Right cardiac atrium (tissue), 5 donors: Measurements from ENCODE around the gene DNAI1. TPM values are rescaled to one million over a fixed set of nuclear protein-coding genes. Genes with fewer than 3 reads are reported as not detected.
A peak's percentile ranks its signal among the peaks of the same experiment; 100 is the strongest.

Source experiments
- ATAC-seq, 2 donors: fragments of 200-7000 bp; cut with Tn5 transposase; one replicate each; pipeline versions ENCODE4 v1.8.0 to v1.9.1; 2020; ENCODE audit warnings: moderate library complexity in 2 of 2, mild to moderate bottlenecking in 1 of 2
- DNase-seq, 3 donors: peaks; one replicate each; pipeline ENCODE4 v3.0.0-alpha.2; 2020
- H3K27ac ChIP-seq: one replicate; pipeline ENCODE4 v1.5.1; 2013; ENCODE audit warnings: mild to moderate bottlenecking, low read length, control low read depth, moderate library complexity
- H3K27me3 ChIP-seq: one replicate; pipeline ENCODE4 v1.6.1; 2013; ENCODE audit not compliant: control insufficient read depth, insufficient read depth
- H3K4me1 ChIP-seq: one replicate; pipeline ENCODE4 v1.6.1; 2013; ENCODE audit warnings: low read length; ENCODE audit not compliant: control insufficient read depth, insufficient read depth
- H3K4me3 ChIP-seq: one replicate; pipeline ENCODE4 v1.5.1; 2013; ENCODE audit warnings: low read length, control low read depth
- H3K9me3 ChIP-seq: one replicate; pipeline ENCODE4 v1.6.1; 2013; ENCODE audit warnings: low read length; ENCODE audit not compliant: control insufficient read depth
- WGBS: extraction: QIAGEN DNeasy Blood & Tissue Kit; methylation state at CpG from one replicate; pipeline ENCODE4 v1.1.7; 2013; 5-methylcytosine and 5-hydroxymethylcytosine counted together
- intact Hi-C, 4 donors: fragments of 100-400 bp; cut with DNase I; formaldehyde crosslinking; loops; one replicate each; pipeline versions ENCODE4 v1.11.0 to v1.14.0; 2022 to 2023
- long read RNA-seq, 4 donors: library from polyadenylated mRNA; unstranded; transcript quantifications; one replicate each; pipeline ENCODE4 v2.0.0, GENCODE V29; 2020 to 2021
- polyA plus RNA-seq: library from polyadenylated mRNA; stranded (reverse); fragments of 200-250 nt; gene quantifications from one replicate; pipeline ENCODE4 v1.2.3, GENCODE V29; 2013
- total RNA-seq, 4 donors: library from RNA; stranded (reverse); fragmentation: NEBNext Ultra II Directional; extraction: Animal tissue kit (Norgen Biotek cat#: 25700); gene quantifications; one replicate each; pipeline ENCODE4 v1.2.1, GENCODE V29; 2021
- donor health status: healthy with polysubstance abuse.
- donor health status: DM: no; HTN: yes; CAD: no.
- donor health status: DM: no; HTN: no; CAD: no.
- donor health status: DM: no; HTN: yes; CAD: no; lungs with severe emphysema.
- donor health status: DM: yes; HTN: yes; CAD: no.

Gene DNAI1
- total RNA-seq (not detected), polyA plus RNA-seq (0.16 TPM)
- long read RNA-seq, donor 1 = 0 reads
- long read RNA-seq, donor 2 = 0 reads
- long read RNA-seq, donor 3 = 0 reads
- long read RNA-seq, donor 4, partial matches to known transcripts = 1 of 1 reads
- long read RNA-seq, donor 4, other reads (novel, unspliced or antisense) = 0 of 1 reads

DNA sequence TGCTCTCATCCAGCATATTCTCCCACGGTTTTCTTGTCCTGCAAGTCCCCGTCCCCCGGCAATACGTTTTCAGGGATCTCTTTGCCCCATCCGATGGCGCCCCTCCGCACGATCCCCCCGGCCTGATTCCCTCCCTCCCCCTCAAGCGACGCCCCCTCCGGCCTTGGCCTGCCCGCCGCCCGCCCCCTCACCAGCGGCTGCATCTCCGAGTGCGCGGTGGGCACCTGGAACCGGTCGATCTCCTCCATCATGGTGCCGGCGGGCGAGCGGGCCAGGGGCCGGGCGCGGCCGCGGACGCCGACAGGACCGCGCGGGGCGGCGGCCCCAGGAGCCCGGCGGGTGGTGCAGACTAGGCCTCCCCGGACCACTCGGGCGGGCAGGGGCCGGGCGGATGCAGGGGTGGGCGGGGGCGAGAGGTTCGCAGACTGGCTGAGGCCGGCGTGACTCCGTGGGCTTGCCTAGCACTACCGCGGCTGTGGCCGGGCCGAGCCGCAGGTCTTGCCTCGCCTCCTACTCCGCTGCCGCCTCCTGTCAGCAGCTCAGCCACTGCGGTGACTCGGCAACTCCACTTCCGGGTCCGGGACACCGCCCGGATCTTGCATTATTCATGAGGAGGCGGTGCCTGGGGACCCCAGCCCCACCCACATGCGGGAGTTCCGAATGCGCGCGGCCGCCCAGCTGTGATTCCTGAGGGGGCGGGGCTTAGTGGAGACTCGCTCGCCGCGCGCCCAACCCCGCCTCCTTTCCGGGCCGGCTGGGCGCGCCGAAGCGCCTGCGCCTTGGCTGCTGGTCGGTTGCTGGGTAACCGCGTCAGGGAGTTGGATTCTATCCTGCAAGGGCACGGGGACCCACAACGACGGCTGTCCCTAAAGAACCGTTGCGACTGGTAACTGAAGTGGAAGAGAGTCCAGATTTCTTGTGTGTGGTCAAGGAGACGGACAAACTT is at the start of gene DNAI1, which contains the start of gene FAM219A:
DNAI1 (plus strand) TSS at position 793 of the 946 bp plus-strand sequence. CDS start 201 bp downstream, outside the sequence.
FAM219A (minus strand) TSS at position 558 of the 946 bp plus-strand sequence; CDS start at position 251, 307 bp downstream.
- DNase-seq (peak; percentile 99 to 100 (median 99)), ATAC-seq (peak; percentile 96 to 98)
- Histone ChIP-seq H3K4me1 (peaks cover 15% of the 10 kb centered on the region), H3K9me3 (no peaks in the 10 kb centered on the region), H3K27ac (peak within 1 kb of the TSS; percentile 62), H3K4me3 (peak within 1 kb of the TSS; percentile 86), H3K27me3 (no peaks in the 10 kb centered on the region)
- intact Hi-C loops = no loop called here
- WGBS = 1% methylated on average over 94 of the region's 94 CpGs

DNA sequence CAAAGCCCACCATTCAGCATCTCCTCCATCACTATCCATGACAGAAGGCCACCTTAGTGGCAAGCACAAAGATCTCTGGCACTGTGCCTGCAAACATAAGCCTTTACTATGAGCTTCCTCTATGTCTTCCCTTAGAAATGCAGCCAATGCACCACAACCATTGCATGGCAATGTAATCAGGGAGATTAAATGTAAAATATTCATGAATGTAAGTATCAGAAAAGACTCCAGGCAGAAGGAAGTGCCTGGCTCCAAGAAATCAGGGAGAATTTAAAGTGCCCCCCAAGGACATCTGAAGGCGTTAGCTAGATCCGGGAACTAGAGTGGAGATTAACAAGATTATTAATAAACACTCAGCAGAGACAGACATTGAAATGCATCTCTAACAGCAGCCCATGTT is 49.5 kb upstream of the DNAI1 start:
- 60% methylated on average over 2 of the region's 2 CpGs for WGBS
- Histone ChIP-seq H3K4me3 (no peak overlapping the region), H3K9me3 (no peaks in the 10 kb centered on the region), H3K4me1 (no peaks in the 10 kb centered on the region), H3K27me3 (no peaks in the 10 kb centered on the region), H3K27ac (no peak overlapping the region)
- no peak for DNase-seq
- intact Hi-C loops = loop anchor here in 3 of 4 donors (5.0 to 10.0 kb wide), 4 partner anchors 96 to 188 kb away; no protein-coding TSS in a partner anchor
- no peak for ATAC-seq

DNA sequence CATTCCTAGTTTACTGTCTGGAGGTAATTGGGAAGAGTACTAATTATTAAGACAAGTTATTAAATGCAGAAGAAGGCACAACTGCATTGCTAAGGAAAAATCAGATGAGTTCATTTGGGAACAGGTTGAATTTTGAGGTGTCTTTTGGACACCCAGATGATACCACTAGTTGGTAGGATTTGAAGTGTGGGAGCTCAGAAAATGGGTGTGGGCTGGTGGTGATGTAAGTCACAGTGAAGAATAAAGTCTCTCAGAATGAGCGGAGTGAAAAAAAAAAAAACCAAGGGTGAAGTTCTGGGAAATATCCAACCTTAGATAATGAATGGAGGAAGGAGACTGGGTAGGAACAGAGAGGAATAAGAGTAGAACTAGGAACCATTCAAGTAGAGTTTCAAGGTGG is 46.3 kb upstream of the DNAI1 start:
- Histone ChIP-seq H3K4me1 (no peaks in the 10 kb centered on the region), H3K27ac (no peak overlapping the region), H3K9me3 (no peaks in the 10 kb centered on the region), H3K4me3 (no peak overlapping the region), H3K27me3 (no peaks in the 10 kb centered on the region)
- WGBS = 26% methylated on average over 1 of the region's 1 CpG
- no peak for DNase-seq
- no peak for ATAC-seq
- intact Hi-C loops = no loop called here

DNA sequence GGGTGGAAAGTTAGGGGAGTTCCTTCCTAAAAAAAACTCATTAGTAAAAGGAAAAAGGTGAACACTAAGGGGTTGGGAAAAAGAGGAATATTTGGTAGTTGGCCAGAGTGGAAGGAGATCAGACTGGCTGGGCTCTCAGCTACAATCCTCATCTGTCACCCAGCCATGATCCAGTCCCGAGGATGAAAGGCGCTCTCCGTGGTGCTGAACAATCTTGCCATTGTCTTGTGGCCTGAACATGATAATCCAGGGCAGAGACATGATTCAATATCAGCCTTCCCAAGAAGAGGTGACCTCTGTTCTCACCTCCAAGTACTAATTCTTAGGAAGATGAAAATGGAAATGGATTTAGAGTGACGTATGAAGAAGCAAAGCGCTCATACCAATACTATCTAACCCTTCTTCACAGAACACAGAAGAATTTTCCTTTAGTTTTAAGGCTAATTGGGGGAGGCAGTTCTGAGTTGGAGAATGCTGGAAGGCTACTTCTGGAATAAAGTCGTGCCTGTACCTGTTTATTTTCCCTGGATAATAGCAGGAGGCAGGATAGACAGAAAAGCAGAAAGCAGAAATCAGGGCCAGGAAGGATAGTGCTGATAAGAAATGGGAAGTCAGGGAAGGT is 45.3 kb upstream of the DNAI1 start:
- Histone ChIP-seq H3K27ac (no peak overlapping the region), H3K4me1 (no peaks in the 10 kb centered on the region), H3K9me3 (no peaks in the 10 kb centered on the region), H3K4me3 (no peak overlapping the region), H3K27me3 (no peaks in the 10 kb centered on the region)
- intact Hi-C loops = no loop called here
- WGBS = 21% methylated on average over 6 of the region's 6 CpGs
- DNase-seq (peak; percentile 47 to 78 (median 70)), ATAC-seq (peak in 1 of 2 donors; percentile 55)

DNA sequence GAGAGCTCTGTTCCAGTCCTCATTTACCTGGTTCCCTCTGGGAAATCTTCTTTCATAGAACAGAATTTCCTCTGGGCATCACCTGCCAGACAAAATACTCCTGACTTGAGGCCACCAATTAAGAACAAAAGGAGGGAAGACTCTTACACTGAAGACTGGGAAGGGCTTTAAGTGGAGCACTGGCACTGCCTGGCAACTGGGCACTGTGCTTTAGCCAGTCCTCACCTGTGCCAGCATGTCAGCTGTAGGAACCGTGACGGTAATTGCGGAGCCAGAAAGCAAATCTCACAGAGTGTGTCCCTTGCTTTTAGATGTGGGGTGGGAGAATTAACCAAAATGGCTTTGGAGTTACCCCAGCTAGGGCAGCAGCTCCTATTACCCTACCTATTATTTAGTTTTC is 40.9 kb upstream of the DNAI1 start:
- ATAC-seq = no peak
- no peak overlapping the region for H3K27ac ChIP-seq
- peaks cover 8% of the 10 kb centered on the region for H3K4me1 ChIP-seq
- H3K9me3 ChIP-seq = no peaks in the 10 kb centered on the region
- no peak for DNase-seq
- intact Hi-C loops = no loop called here
- WGBS = 96% methylated on average over 3 of the region's 3 CpGs
- no peak overlapping the region for H3K4me3 ChIP-seq
- H3K27me3 ChIP-seq = no peaks in the 10 kb centered on the region

DNA sequence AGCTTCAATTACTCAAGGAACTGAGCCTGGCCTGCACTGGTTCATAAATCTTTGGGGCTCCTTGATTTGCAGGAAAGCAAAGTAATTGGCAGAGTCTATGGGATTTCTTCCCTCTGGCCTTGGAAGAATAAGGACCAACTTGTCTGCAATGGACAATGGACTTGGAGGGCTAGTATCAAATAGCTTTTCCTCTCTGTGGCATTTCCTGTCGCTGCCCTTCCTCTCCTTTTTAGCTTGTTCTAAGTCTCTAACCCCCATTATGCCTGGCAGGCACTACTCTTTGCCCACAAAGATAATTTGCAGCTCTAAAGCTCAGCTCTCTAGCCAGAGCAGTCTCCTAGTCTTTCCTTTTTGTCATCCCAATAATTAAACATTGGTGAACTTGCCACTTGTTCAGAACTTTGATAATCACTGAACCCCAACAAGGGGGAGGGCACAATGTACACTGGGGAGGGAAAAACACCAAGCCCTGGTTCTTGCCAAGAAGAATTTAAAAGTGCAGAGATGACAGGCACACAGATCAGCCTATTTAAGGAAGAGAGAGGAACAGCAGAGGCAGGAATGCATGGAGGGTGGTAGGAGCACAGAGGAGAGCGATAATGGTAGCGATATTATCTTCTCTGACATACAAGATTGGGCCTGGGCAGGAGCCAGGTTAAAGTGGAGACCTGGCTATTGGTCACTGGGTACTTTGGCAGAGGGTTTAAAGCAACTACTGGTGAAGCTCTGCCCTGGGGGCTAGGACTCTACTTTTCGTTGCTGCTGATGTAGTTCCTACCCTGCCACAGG is 38.7 kb upstream of the DNAI1 start:
- WGBS = 71% methylated on average over 4 of the region's 4 CpGs
- intact Hi-C loops = loop anchor here in 2 of 4 donors (10.0 kb wide), 2 partner anchors 55 to 185 kb away; no protein-coding TSS in a partner anchor
- no peak overlapping the region for H3K4me3 ChIP-seq
- H3K27ac ChIP-seq = no peak overlapping the region
- H3K27me3 ChIP-seq = no peaks in the 10 kb centered on the region
- ATAC-seq (no peak), DNase-seq (no peak)
- no peaks in the 10 kb centered on the region for H3K9me3 ChIP-seq
- H3K4me1 ChIP-seq = peaks cover 8% of the 10 kb centered on the region

DNA sequence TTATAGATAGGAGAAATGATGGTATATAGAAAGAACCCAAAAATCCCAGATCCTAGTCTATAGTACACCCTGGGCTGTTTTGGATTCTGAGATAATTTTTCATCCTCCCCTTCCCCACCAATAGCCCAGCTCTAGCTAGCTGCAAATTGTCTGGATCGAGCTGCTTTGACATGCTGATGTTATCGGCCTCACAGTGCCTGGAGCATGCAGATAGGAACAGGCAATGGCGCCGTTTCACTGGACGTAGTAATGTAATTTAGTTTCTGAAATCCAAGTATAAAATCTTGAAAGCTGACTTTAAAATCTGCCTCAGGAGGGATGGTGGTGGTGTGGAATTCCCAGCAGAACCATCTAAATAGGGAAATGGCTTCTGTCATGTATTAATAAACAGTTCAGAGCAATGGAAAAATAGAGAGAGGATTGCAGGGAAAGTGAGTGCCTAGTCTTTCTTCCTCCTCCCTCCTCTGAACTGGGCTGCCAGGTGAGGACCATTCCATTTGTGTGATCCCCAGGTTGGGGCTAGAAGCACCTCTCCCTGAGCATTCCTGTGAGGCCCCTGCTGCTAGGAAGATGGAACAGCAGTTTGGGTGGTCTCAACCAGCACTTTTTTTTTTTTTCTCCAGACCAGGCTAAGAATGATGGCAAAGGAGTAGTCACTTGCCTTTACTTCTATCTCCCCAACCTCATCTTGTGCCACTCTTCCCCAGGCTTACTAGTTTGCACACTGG is 32.1 kb upstream of the DNAI1 start:
- H3K4me1 ChIP-seq = peaks cover 4% of the 10 kb centered on the region
- intact Hi-C loops = loop anchor here in 2 of 4 donors (10.0 kb wide), 2 partner anchors 62 to 178 kb away; no protein-coding TSS in a partner anchor
- DNase-seq = no peak
- ATAC-seq = no peak
- no peaks in the 10 kb centered on the region for H3K27me3 ChIP-seq
- no peak overlapping the region for H3K4me3 ChIP-seq
- H3K9me3 ChIP-seq = no peaks in the 10 kb centered on the region
- 83% methylated on average over 5 of the region's 5 CpGs for WGBS
- H3K27ac ChIP-seq = no peak overlapping the region

DNA sequence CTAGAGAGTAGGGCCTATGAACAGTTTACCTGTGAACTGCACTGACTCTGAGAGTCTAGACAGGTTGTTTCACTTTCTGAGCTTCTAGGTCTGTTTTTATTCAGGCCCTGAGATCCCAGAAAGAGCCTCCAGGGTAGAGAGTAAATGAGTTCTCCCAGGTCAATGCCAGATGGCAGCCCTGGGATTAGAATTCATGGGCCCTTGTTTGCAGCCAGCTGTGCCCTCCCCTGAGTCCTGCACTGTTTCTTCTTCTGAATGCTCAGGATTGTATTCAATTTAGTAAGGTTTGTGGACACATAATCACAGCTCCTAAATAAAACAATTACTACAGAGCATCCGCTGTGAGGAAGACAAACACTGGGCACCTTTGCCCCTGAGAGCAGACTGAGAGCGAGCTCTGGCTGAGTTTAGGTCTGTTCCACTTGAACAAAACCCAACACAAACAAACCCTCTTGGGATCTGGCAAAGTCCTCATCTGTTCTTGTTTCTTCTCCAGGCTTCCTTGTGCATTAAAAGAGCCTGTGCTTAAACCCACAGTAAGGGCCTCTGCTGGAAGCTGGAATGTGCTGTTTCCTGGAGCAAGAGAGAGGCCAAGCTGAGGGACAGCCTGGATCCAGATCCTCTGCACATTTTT is 30.2 kb upstream of the DNAI1 start:
- no peak for DNase-seq
- ATAC-seq = no peak
- no peak overlapping the region for H3K27ac ChIP-seq
- no peaks in the 10 kb centered on the region for H3K27me3 ChIP-seq
- 81% methylated on average over 2 of the region's 2 CpGs for WGBS
- peaks cover 6% of the 10 kb centered on the region for H3K4me1 ChIP-seq
- H3K9me3 ChIP-seq = no peaks in the 10 kb centered on the region
- no peak overlapping the region for H3K4me3 ChIP-seq
- intact Hi-C loops = loop anchor here in 2 of 4 donors (10.0 kb wide), 2 partner anchors 64 to 176 kb away; no protein-coding TSS in a partner anchor

DNA sequence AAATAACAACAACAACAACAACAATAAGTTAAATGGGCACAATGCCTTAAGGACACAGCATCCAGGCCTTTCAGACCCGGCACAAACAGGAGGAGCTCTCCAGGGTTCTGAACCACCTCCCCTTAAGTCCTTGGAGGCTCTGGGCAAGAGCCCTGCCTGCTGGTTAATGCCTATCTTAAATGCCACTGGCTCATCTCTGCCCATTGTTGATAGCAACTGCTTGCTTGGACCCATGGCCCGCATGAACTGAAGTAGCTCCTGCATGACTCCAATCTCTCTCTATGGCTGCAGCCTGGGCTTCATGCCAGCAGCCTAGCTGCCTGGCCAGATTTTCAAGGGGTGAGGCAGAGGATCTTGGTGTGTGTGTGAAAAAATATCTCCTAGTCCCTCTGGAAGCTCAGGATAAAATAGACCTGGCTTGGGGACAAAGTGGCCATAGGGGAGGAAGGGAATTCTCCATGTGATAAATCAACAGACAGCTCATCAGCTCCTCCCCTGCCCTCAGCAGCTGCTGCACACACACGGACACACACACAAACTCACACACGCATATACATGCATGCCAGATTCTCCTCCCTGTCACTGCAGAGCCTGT is 27.7 kb upstream of the DNAI1 start:
- WGBS = 11% methylated on average over 4 of the region's 4 CpGs
- H3K9me3 ChIP-seq = no peaks in the 10 kb centered on the region
- intact Hi-C loops = loop anchor here in 1 of 4 donors (10.0 kb wide), 2 partner anchors 114 to 164 kb away; no protein-coding TSS in a partner anchor
- peaks cover 6% of the 10 kb centered on the region for H3K4me1 ChIP-seq
- no peak overlapping the region for H3K4me3 ChIP-seq
- DNase-seq (peak; percentile 76 to 93 (median 93)), ATAC-seq (peak; percentile 89 to 95)
- no peaks in the 10 kb centered on the region for H3K27me3 ChIP-seq
- H3K27ac ChIP-seq = no peak overlapping the region
